Smooth muscle cell (in vitro differentiated cells): ENCODE data around the gene PTAR1. TPM values are rescaled to one million over a fixed set of nuclear protein-coding genes. Genes with fewer than 3 reads are reported as not detected.

ENCODE experiments used
- DNase-seq: peaks from one replicate; lab custom pipeline; 2025; ENCODE audit not compliant: unreplicated experiment; lab: John Stamatoyannopoulos, UW
- H2AFZ ChIP-seq: fragments of 200-600 bp; sonication (generic); 2 replicates; pipeline ENCODE4 v1.6.0; 2016; ENCODE audit warnings: antibody characterized with exemption, low read depth, mild to moderate bottlenecking
- H3F3A ChIP-seq: fragments of 200-600 bp; sonication (generic); 2 replicates; pipeline ENCODE4 v1.6.0; 2017; ENCODE audit warnings: antibody characterized with exemption, low read depth
- H3K27ac ChIP-seq: fragments of 200-600 bp; sonication (generic); 2 replicates; pipeline ENCODE4 v1.5.1; 2016; ENCODE audit warnings: low read depth, mild to moderate bottlenecking
- H3K27me3 ChIP-seq: fragments of 200-600 bp; sonication (generic); 2 replicates; pipeline ENCODE4 v1.6.1; 2016; ENCODE audit warnings: low read depth, mild to moderate bottlenecking
- H3K36me3 ChIP-seq: fragments of 200-600 bp; sonication (generic); 2 replicates; pipeline ENCODE4 v1.5.1; 2016; ENCODE audit warnings: low read depth
- H3K4me1 ChIP-seq: fragments of 200-600 bp; sonication (generic); 2 replicates; pipeline ENCODE4 v1.5.1; 2016; ENCODE audit warnings: low read depth
- H3K4me2 ChIP-seq: fragments of 200-600 bp; sonication (generic); 2 replicates; pipeline ENCODE4 v1.6.0; 2016; ENCODE audit warnings: mild to moderate bottlenecking
- H3K4me3 ChIP-seq: fragments of 200-600 bp; sonication (generic); 2 replicates; pipeline ENCODE4 v1.5.1; 2016; ENCODE audit warnings: mild to moderate bottlenecking
- H3K79me2 ChIP-seq: fragments of 200-600 bp; sonication (generic); 2 replicates; pipeline ENCODE4 v1.6.0; 2016; ENCODE audit warnings: low read depth, mild to moderate bottlenecking
- H3K9ac ChIP-seq: fragments of 200-600 bp; sonication (generic); 2 replicates; pipeline ENCODE4 v1.6.0; 2016; ENCODE audit warnings: low read depth
- H3K9me3 ChIP-seq: fragments of 200-600 bp; sonication (generic); replicated peaks from 2 replicates; pipeline ENCODE4 v1.5.1; 2016; ENCODE audit warnings: low read depth
- H4K20me1 ChIP-seq: fragments of 200-600 bp; sonication (generic); 2 replicates; pipeline ENCODE4 v1.6.0; 2016; ENCODE audit warnings: low read depth
- WGBS: methylation state at CpG from one replicate; pipeline ENCODE4 v1.1.7; 2016; ENCODE audit warnings: low lambda C conversion rate; 5-methylcytosine and 5-hydroxymethylcytosine counted together
- polyA plus RNA-seq: library from polyadenylated mRNA; unstranded; fragments of >200 nt; fragmentation: Nextera tagmentation; extraction: Ambion mirVana; gene quantifications from 2 replicates; pipeline ENCODE4 v1.2.1, GENCODE V29; 2016
- total RNA-seq: library from RNA; depleted of rRNA; stranded (reverse); fragments of >200 nt; gene quantifications from 2 replicates; pipeline ENCODE4 v1.2.3, GENCODE V29; 2014
- TF ChIP-seq, protein P1 (sequence below): fragments of 200-600 bp; sonication (generic); IDR thresholded peaks from 2 replicates; pipeline ENCODE4 v1.5.1; 2017; ENCODE audit warnings: borderline replicate concordance, mild to moderate bottlenecking, antibody characterized with exemption; ENCODE audit not compliant: insufficient read depth, poor library complexity, severe bottlenecking

The PTAR1 gene
- total and polyA plus RNA-seq, 2 experiments from 2014 or later = 6.8 to 98.8 TPM

DNA sequence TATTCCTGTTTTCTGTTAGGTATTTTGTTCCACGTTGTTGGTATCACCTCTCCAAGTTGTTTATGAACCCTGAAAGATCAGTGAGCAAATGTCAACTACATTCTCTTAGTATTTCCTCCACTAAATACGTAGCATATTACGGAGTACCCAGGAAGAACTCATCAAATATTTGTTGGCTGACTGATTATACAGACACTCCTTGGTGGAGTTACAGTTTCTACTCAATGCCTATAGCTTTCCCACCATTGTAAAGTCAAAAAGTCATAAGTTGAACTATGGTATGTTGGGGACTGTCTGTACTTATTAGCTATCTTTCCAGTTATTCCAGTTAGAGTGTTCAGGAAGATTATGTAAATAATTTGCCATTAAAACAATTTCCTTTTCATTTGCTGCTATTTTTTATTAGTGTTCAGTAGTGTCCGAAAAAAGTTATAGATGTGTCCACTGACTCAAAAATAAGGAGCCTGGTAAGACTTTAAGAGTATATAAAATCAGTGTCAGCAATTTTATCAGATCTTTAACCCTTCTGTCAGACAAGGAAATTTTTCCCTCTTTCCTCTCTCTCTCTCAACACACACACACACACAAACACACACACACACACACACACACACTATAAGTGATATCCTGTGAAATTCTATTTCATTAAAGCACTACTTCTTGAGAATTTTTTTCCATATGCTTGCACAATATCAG is 80.8 kb downstream of the PTAR1 start:
- H3K36me3 ChIP-seq = no peaks in the 10 kb centered on the region
- 90% methylated on average over 4 of the region's 4 CpGs for WGBS
- DNase-seq = no peak
- no peak overlapping the region for H3K4me3 ChIP-seq
- H3K9me3 ChIP-seq = no peaks in the 10 kb centered on the region
- H3K27me3 ChIP-seq = no peaks in the 10 kb centered on the region
- no peak overlapping the region for H3K4me2 ChIP-seq
- no peak overlapping the region for H3K27ac ChIP-seq
- no peaks in the 10 kb centered on the region for H4K20me1 ChIP-seq
- no peak overlapping the region for H2AFZ ChIP-seq
- no peaks in the 10 kb centered on the region for H3K79me2 ChIP-seq
- no peak overlapping the region for H3K9ac ChIP-seq
- H3F3A ChIP-seq = peaks cover 10% of the 10 kb centered on the region
- H3K4me1 ChIP-seq = no peaks in the 10 kb centered on the region
- TF ChIP-seq, protein P1, sequence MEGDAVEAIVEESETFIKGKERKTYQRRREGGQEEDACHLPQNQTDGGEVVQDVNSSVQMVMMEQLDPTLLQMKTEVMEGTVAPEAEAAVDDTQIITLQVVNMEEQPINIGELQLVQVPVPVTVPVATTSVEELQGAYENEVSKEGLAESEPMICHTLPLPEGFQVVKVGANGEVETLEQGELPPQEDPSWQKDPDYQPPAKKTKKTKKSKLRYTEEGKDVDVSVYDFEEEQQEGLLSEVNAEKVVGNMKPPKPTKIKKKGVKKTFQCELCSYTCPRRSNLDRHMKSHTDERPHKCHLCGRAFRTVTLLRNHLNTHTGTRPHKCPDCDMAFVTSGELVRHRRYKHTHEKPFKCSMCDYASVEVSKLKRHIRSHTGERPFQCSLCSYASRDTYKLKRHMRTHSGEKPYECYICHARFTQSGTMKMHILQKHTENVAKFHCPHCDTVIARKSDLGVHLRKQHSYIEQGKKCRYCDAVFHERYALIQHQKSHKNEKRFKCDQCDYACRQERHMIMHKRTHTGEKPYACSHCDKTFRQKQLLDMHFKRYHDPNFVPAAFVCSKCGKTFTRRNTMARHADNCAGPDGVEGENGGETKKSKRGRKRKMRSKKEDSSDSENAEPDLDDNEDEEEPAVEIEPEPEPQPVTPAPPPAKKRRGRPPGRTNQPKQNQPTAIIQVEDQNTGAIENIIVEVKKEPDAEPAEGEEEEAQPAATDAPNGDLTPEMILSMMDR = no peak

DNA sequence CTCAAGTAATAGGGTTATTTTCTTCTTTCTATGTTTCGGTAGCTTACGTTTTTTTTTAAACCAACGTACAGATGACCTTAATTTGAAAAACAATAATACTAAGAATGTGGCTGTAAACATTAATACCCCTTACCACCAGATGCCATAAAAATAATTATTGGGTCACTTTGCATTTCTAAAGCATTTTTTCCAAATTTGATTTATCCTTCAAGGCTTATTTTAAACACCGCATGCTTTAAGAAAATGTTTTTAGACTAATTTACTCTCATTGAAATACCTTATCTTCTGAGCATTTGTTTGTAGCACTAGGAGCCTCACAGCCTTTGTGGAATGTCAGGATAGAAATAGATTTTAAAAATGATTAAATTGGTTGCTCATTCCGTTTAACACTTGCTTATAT is 81.9 kb downstream of the PTAR1 start:
- WGBS = 78% methylated on average over 5 of the region's 5 CpGs
- Histone ChIP-seq H3K4me2 (no peak overlapping the region), H3K9ac (no peak overlapping the region), H3K27me3 (no peaks in the 10 kb centered on the region), H3K27ac (no peak overlapping the region), H3K79me2 (no peaks in the 10 kb centered on the region), H3F3A (peaks cover 18% of the 10 kb centered on the region), H3K4me1 (no peaks in the 10 kb centered on the region), H3K9me3 (no peaks in the 10 kb centered on the region), H2AFZ (no peak overlapping the region), H4K20me1 (no peaks in the 10 kb centered on the region), H3K36me3 (no peaks in the 10 kb centered on the region), H3K4me3 (no peak overlapping the region)
- TF ChIP-seq, protein P1 = no peak
- DNase-seq = no peak

DNA sequence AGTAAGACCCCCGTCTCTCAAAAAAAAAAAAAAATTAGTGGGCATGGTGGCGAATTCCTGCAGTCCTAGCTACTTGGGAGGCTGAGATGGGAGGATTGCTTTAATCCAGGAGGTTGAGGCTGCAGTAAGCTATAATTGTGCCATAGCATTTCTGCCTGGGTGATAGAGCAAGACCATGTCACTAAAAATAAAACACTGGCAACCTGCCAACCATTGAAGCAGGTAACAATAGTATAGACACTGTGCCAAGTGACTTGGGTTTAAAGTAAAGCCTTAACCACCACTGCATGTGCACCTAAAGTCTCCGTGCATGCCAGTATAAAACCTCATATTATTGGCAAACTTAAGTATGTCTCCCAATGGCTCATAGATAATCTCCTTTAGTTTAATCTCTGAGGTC is 84.2 kb downstream of the PTAR1 start:
- Histone ChIP-seq H3K27me3 (no peaks in the 10 kb centered on the region), H4K20me1 (no peaks in the 10 kb centered on the region), H3K36me3 (no peaks in the 10 kb centered on the region), H3K9me3 (no peaks in the 10 kb centered on the region), H3K9ac (no peak overlapping the region), H3K27ac (peak overlapping the region; percentile 52), H3K79me2 (no peaks in the 10 kb centered on the region), H3K4me3 (no peak overlapping the region), H3F3A (peaks cover 18% of the 10 kb centered on the region), H3K4me1 (no peaks in the 10 kb centered on the region), H3K4me2 (peak overlapping the region; percentile 59), H2AFZ (no peak overlapping the region)
- WGBS = 81% methylated on average over 3 of the region's 3 CpGs
- no peak for DNase-seq
- TF ChIP-seq, protein P1 = no peak
